T47D (cell line): ENCODE results near the gene SHE.

Experiments
- DNase-seq, 2 experiments: peaks; one replicate each; pipeline versions ENCODE4 v3.0.0 to v3.0.0-alpha.2; 2011 to 2012; ENCODE audit warnings: low read depth in 1 of 2, low spot score in 1 of 2
- JUND ChIP-seq: IDR thresholded peaks from 2 replicates; pipeline ENCODE4 v1.6.1; 2012; ENCODE audit warnings: low read depth
- in situ Hi-C: cut with HindIII; loops from 2 replicates; pipeline ENCODE4 v1.10.0; 2016; ENCODE audit warnings: low sequenced_read_pairs, low pct_unique_long_range_greater_than_20kb

The SHE gene

GRCh38 chr1:154483941-154484803, 18.0 kb downstream of the SHE start:
- no peak for DNase-seq
- in situ Hi-C loops: no loop called here
- TF ChIP-seq JUND: no peak

- in situ Hi-C loops: no loop called here
- TF ChIP-seq JUND: no peak
- DNase-seq: no peak
Measured at GRCh38 chr1:154481053-154481452, 21.2 kb downstream of the SHE start.

GRCh38 chr1:154479764-154480421, 22.3 kb downstream of the SHE start:
- DNase-seq: peak; percentile 72 to 88
- no peak for TF ChIP-seq JUND
- in situ Hi-C loops: no loop called here

- DNase-seq: peak in 1 of 2 experiments; percentile 57
- TF ChIP-seq JUND: no peak
- in situ Hi-C loops: no loop called here
Measured at GRCh38 chr1:154478639-154479038, 23.6 kb downstream of the SHE start.

- in situ Hi-C loops: no loop called here
- no peak for TF ChIP-seq JUND
- no peak for DNase-seq
Measured at GRCh38 chr1:154478013-154478412, 24.2 kb downstream of the SHE start.

- no peak for DNase-seq
- TF ChIP-seq JUND: no peak
- in situ Hi-C loops: no loop called here
Measured at GRCh38 chr1:154476791-154477190, 25.4 kb downstream of the SHE start.

GRCh38 chr1:154474802-154475201, 27.4 kb downstream of the SHE start:
- in situ Hi-C loops: no loop called here
- no peak for DNase-seq
- TF ChIP-seq JUND: no peak

- no peak for TF ChIP-seq JUND
- in situ Hi-C loops: no loop called here
- no peak for DNase-seq
Measured at GRCh38 chr1:154471304-154471703, 30.9 kb downstream of the SHE start.

- no peak for TF ChIP-seq JUND
- in situ Hi-C loops: no loop called here
- DNase-seq: no peak
Measured at GRCh38 chr1:154469844-154470560, 32.2 kb downstream of the SHE start.

- in situ Hi-C loops: no loop called here
- no peak for DNase-seq
- no peak for TF ChIP-seq JUND
Measured at GRCh38 chr1:154468535-154469250, 33.5 kb downstream of the SHE start.

GRCh38 chr1:154467434-154468102, 34.6 kb downstream of the SHE start:
- TF ChIP-seq JUND: no peak
- DNase-seq: no peak
- in situ Hi-C loops: no loop called here

GRCh38 chr1:154466921-154467417, 35.2 kb downstream of the SHE start:
- in situ Hi-C loops: no loop called here
- peak in 1 of 2 experiments; percentile 25 for DNase-seq
- no peak for TF ChIP-seq JUND
